K562 (cell line): ENCODE measurements around the gene PCBD1. TPM values are rescaled to one million over a fixed set of nuclear protein-coding genes. Genes with fewer than 3 reads are reported as not detected.

Experiments
- ATAC-seq: fragments of 200-7000 bp; cut with Tn5 transposase; 3 replicates; pipeline ENCODE4 v1.9.1; 2020; ENCODE audit warnings: moderate library complexity
- BruUV-seq: library from RNA; stranded (reverse); fragments of 400-500 nt; replicated peaks from 2 replicates; lab custom pipeline; 2021; lab: Mats Ljungman, UMichigan
- CTCF ChIA-PET: fragments of 300-600 bp; formaldehyde crosslinking; extraction: SDS; loops from one replicate; lab custom pipeline; 2021; ENCODE audit warnings: low intra/inter-chr PET ratio; lab: Yijun Ruan, JAX
- POLR2A ChIA-PET: fragments of 300-600, 350-650 bp; sonication (Branson Sonifier 250); formaldehyde crosslinking; extraction: SDS; loops from one replicate; lab custom pipeline; 2021; ENCODE audit warnings: antibody characterized with exemption, inconsistent platforms; lab: Yijun Ruan, JAX
- DNase-seq, 4 experiments: peaks; one replicate each; pipeline versions ENCODE4 v3.0.0 to v3.0.0-alpha.2; 2011 to 2018; ENCODE audit warnings: low spot score in 3 of 4, mixed read lengths in 3 of 4; ENCODE audit errors: extremely low read depth in 1 of 4
- FAIRE-seq: peaks from 2 replicates; lab custom pipeline; 2011; peaks lifted over from hg19 to GRCh38; lab: Jason Lieb, UNC
- H2AFZ ChIP-seq: 2 replicates; pipeline ENCODE4 v1.6.0; 2011; ENCODE audit warnings: low read depth, low read length, control low read depth, inconsistent platforms
- H3K27ac ChIP-seq: fragments of 200-600 bp; 3 replicates; pipeline ENCODE4 v1.8.0; 2011; ENCODE audit warnings: low read depth, mild to moderate bottlenecking, control low read depth, inconsistent platforms, low read length, moderate library complexity, mixed read lengths; ENCODE audit errors: extremely low read depth
- H3K27me3 ChIP-seq, 2 experiments: fragments of 300-600 bp in 1 of 2; 2 replicates in 1 of 2; 3 replicates in 1 of 2; pipeline versions ENCODE4 v1.6.0 to v1.8.0; 2011; ENCODE audit warnings: inconsistent platforms in 2 of 2, low read length in 2 of 2, mild to moderate bottlenecking in 1 of 2, mixed read lengths in 1 of 2, moderate library complexity in 1 of 2; ENCODE audit not compliant: control insufficient read depth in 2 of 2, insufficient read depth in 2 of 2
- H3K36me3 ChIP-seq: fragments of 300-600 bp; 3 replicates; pipeline ENCODE4 v1.8.0; 2011; ENCODE audit warnings: mild to moderate bottlenecking, low read length, inconsistent platforms; ENCODE audit not compliant: control insufficient read depth, insufficient read depth
- H3K4me1 ChIP-seq, 2 experiments: fragments of 200-600 bp in 1 of 2; replicated peaks in 1 of 2; 2 replicates in 1 of 2; 3 replicates in 1 of 2; pipeline versions ENCODE4 v1.5.1 to v1.8.0; 2011; ENCODE audit warnings: inconsistent platforms in 2 of 2, low read length in 2 of 2, mild to moderate bottlenecking in 1 of 2, mixed read lengths in 1 of 2, moderate library complexity in 1 of 2; ENCODE audit not compliant: control insufficient read depth in 2 of 2, insufficient read depth in 2 of 2
- H3K4me2 ChIP-seq: 2 replicates; pipeline ENCODE4 v1.6.1; 2011; ENCODE audit warnings: low read length, control low read depth, inconsistent platforms, mixed read lengths; ENCODE audit not compliant: insufficient read depth
- H3K4me3 ChIP-seq: fragments of 200-600 bp; sonication (generic), shearing (Covaris generic); 2 replicates; pipeline ENCODE4 v1.5.1; 2016; ENCODE audit warnings: control low read depth, inconsistent platforms
- H3K79me2 ChIP-seq: fragments of 200-600 bp; 3 replicates; pipeline ENCODE4 v1.8.0; 2011; ENCODE audit warnings: low read length, inconsistent platforms; ENCODE audit not compliant: control insufficient read depth, insufficient read depth
- H3K9ac ChIP-seq, 2 experiments: 2 replicates each; pipeline versions ENCODE4 v1.6.0 to v1.6.1; 2011; ENCODE audit warnings: low read depth in 2 of 2, low read length in 2 of 2, control low read depth in 1 of 2, inconsistent platforms in 1 of 2, mild to moderate bottlenecking in 1 of 2, mixed read lengths in 1 of 2; ENCODE audit not compliant: insufficient read depth in 1 of 2
- H3K9me1 ChIP-seq: one replicate; pipeline ENCODE4 v1.6.0; 2011; ENCODE audit warnings: inconsistent platforms, mild to moderate bottlenecking, low read length, moderate library complexity; ENCODE audit not compliant: control insufficient read depth, insufficient read depth
- H3K9me3 ChIP-seq: replicated peaks from 2 replicates; pipeline ENCODE4 v1.5.1; 2011; ENCODE audit warnings: low read depth, low read length, inconsistent platforms; ENCODE audit not compliant: control insufficient read depth, insufficient read depth
- H4K20me1 ChIP-seq: replicated peaks from 2 replicates; pipeline ENCODE4 v1.6.1; 2011; ENCODE audit warnings: low read length, inconsistent platforms, mixed read lengths; ENCODE audit not compliant: control insufficient read depth, insufficient read depth
- BRD9 ChIP-seq: fragments of 450-650 bp; IDR thresholded peaks from 2 replicates; pipeline ENCODE4 v1.6.1; 2018; ENCODE audit warnings: low read depth; ENCODE audit not compliant: partially characterized antibody
- ESRRA ChIP-seq: fragments of 450-650 bp; IDR thresholded peaks from 2 replicates; pipeline ENCODE4 v1.6.1; 2014; ENCODE audit warnings: low read depth, mild to moderate bottlenecking, moderate library complexity, borderline replicate concordance
- ETS2 ChIP-seq: IDR thresholded peaks from 2 replicates; pipeline ENCODE4 v1.6.1; 2016; ENCODE audit warnings: borderline replicate concordance, missing genetic modification characterization, mild to moderate bottlenecking, moderate library complexity, missing compliant biosample characterization; ENCODE audit not compliant: poor library complexity, severe bottlenecking
- HDGF ChIP-seq: fragments of 450-650 bp; IDR thresholded peaks from 2 replicates; pipeline ENCODE4 v1.6.1; 2016
- HIVEP1 ChIP-seq: fragments of 250-450 bp; sonication (Bioruptor Pico); IDR thresholded peaks from 2 replicates; pipeline ENCODE4 v1.4.0; 2020; ENCODE audit warnings: mild to moderate bottlenecking
- MCM7 ChIP-seq, 2 experiments: fragments of 450-650 bp; IDR thresholded peaks; 2 replicates each; pipeline ENCODE4 v1.6.1; 2016 to 2018
- MTF1 ChIP-seq: fragments of 250-450 bp; sonication (Bioruptor Pico); IDR thresholded peaks from 2 replicates; pipeline ENCODE4 v1.9.0; 2021; ENCODE audit warnings: moderate library complexity, mild to moderate bottlenecking, inconsistent platforms, borderline replicate concordance
- POU5F1 ChIP-seq: fragments of 150-350 bp; IDR thresholded peaks from 2 replicates; pipeline ENCODE4 v1.6.1; 2014; ENCODE audit warnings: borderline replicate concordance, low read length, low read depth, mild to moderate bottlenecking; ENCODE audit not compliant: partially characterized antibody
- SMARCA4 ChIP-seq: fragments of 450-650 bp; IDR thresholded peaks from 2 replicates; pipeline ENCODE4 v1.6.1; 2016
- SREBF1 ChIP-seq: fragments of 150-350 bp; IDR thresholded peaks from 2 replicates; pipeline ENCODE4 v1.6.1; 2014; ENCODE audit warnings: antibody characterized with exemption, low read depth, low read length, borderline replicate concordance
- ZBTB17 ChIP-seq: fragments of 450-650 bp; formaldehyde crosslinking; IDR thresholded peaks from 2 replicates; pipeline ENCODE4 v1.4.0; 2020; ENCODE audit warnings: mild to moderate bottlenecking
- ZNF175 ChIP-seq: fragments of 200-800 bp; sonication (Bioruptor generic); IDR thresholded peaks from 2 replicates; pipeline ENCODE4 v1.6.1; 2016; ENCODE audit warnings: low read depth, mild to moderate bottlenecking, missing genetic modification characterization, missing compliant biosample characterization
- ZNF217 ChIP-seq: sonication (generic); formaldehyde crosslinking; IDR thresholded peaks from 2 replicates; pipeline ENCODE4 v1.8.0; 2022; ENCODE audit warnings: mild to moderate bottlenecking, missing genetic modification reagents
- ZNF239 ChIP-seq: fragments of 250-450 bp; sonication (Bioruptor Pico); IDR thresholded peaks from 2 replicates; pipeline ENCODE4 v1.4.0; 2020; ENCODE audit warnings: mild to moderate bottlenecking
- ZNF561 ChIP-seq: fragments of 450-650 bp; formaldehyde crosslinking; conservative IDR thresholded peaks from 2 replicates; pipeline ENCODE4 v1.4.0; 2020; ENCODE audit warnings: mild to moderate bottlenecking, moderate library complexity
- WGBS: fragments of 100-300 bp; shearing (Covaris generic); methylation state at CpG from one replicate; pipeline ENCODE4 v1.1.6; 2016; ENCODE audit warnings: low coverage, mixed read lengths; ENCODE audit not compliant: insufficient coverage; ENCODE audit errors: missing lambda C conversion rate; 5-methylcytosine and 5-hydroxymethylcytosine counted together
- in situ Hi-C: fragments of 300-500 bp; cut with MboI; formaldehyde crosslinking; loops from 4 replicates; pipeline ENCODE4 v1.15.0; 2018; ENCODE audit warnings: inconsistent platforms, mixed read lengths
- intact Hi-C: fragments of 100-400 bp; cut with micrococcal nuclease; formaldehyde crosslinking; loops from 2 replicates; pipeline ENCODE4 v1.14.2; 2022
- polyA plus RNA-seq, 8 experiments: library from polyadenylated mRNA; depleted of rRNA in 4 of 8; stranded (reverse) in 5 of 8; unstranded in 3 of 8; fragments of >200 nt; fragmentation: Nextera tagmentation in 2 of 8; fragmentation: Illumina TruSeq in 1 of 8; extraction: Ambion mirVana in 2 of 8; extraction: Trizol in 1 of 8; gene quantifications; 2 replicates each; pipeline versions ENCODE4 v1.2.1 to v1.2.3, GENCODE V29; 2011 to 2014; ENCODE audit warnings: inconsistent platforms in 1 of 8, missing spikeins in 1 of 8
- total RNA-seq, 7 experiments: library from RNA; depleted of rRNA in 6 of 7; stranded (reverse); fragments of >200 nt in 6 of 7; fragmentation: Illumina TruSeq in 2 of 7; extraction: Trizol in 2 of 7; gene quantifications; 2 replicates each; pipeline versions ENCODE4 v1.2.1 to v1.2.3, GENCODE V29; 2011 to 2021; ENCODE audit warnings: low replicate concordance in 1 of 7
- TF ChIP-seq, protein P1 (sequence below): IDR thresholded peaks from 2 replicates; pipeline ENCODE4 v1.6.1; 2016; ENCODE audit warnings: missing genetic modification characterization, missing compliant biosample characterization
- TF ChIP-seq, protein P2 (sequence below): sonication (generic); formaldehyde crosslinking; IDR thresholded peaks from 2 replicates; pipeline ENCODE4 v1.8.0; 2022; ENCODE audit warnings: missing genetic modification reagents, mild to moderate bottlenecking, borderline replicate concordance
- TF ChIP-seq, protein P3 (sequence below): sonication (generic); formaldehyde crosslinking; IDR thresholded peaks from 2 replicates; pipeline ENCODE4 v1.8.1; 2023; ENCODE audit warnings: mild to moderate bottlenecking, missing genetic modification reagents

PCBD1 gene
- total and polyA plus RNA-seq, 9 of the 15 experiments (the other 6 are each of a cell fraction or from before 2014, with no cell fraction given): 14.6 to 109 (median 57.0) TPM

DNA sequence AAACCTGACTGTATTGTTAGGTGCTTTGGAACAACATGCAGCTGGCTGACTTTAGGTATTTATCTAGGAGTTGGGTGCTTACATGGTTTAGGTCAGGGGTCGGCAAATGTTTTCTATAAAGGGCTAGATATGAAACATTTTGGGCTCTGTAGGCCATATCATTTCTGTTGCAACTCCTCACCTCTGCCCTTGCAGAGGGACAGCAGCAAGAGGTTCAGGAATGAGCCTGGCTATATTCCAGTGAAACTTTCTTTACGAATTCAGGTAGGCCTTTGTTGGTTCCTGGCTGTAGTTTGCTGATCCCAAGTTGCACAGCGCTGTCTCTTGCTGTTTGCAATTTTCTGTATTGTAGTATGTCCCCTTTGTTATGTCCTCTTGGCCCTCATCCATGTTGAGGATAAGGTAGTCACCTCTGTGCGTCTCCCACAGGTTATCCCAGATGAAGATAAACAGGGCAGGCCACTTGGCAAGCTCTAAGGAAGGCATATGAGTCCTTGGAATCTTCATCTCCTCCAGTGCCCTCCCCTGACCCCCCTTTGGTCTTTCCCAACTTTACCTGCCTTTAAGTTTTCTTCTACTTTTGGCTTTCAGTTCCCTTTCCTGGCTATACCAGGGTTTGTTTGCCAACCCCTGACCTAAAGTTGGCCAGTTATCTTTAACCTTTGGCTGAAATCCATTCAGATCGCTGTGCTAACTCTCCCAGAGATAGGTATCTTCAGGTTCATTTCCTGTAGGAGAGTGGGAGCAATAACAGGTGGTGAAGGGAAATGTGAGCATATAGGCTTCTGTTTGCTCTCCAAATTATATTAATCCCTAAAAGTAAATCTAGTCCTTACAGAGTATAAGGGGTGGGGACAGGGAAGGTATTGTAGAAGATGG lies 36.5 kb downstream of the PCBD1 start:
- in situ Hi-C loops (no loop called here), intact Hi-C loops (no loop called here)
- Histone ChIP-seq H3K9me3 (no peaks in the 10 kb centered on the region), H3K4me2 (no peak overlapping the region), H3K27me3 (no peaks in the 10 kb centered on the region), H3K27ac (no peak overlapping the region), H3K36me3 (peaks cover 3% of the 10 kb centered on the region; the same call in 2 of the 3 replicates), H3K9ac (no peak overlapping the region), H3K79me2 (no peaks in the 10 kb centered on the region), H3K9me1 (no peaks in the 10 kb centered on the region), H4K20me1 (no peaks in the 10 kb centered on the region), H3K4me3 (no peak overlapping the region), H2AFZ (no peak overlapping the region), H3K4me1 (peaks cover 0 to 11% of the 10 kb centered on the region in 2 experiments; a peak in 2 of 5 replicates)
- DNase-seq (peak in 1 of 4 experiments; percentile 23), FAIRE-seq (no peak), ATAC-seq (no peak)
- WGBS: 28% methylated on average over 5 of the region's 5 CpGs
- ChIA-PET CTCF (no interaction called here), POLR2A (interaction anchor here (1.3 to 1.4 kb wide), 2 partner anchors 9 to 16 kb away, joined by 4 read pairs; no protein-coding TSS in a partner anchor)
- BruUV-seq: no TSS peak
- TF ChIP-seq, protein P1, sequence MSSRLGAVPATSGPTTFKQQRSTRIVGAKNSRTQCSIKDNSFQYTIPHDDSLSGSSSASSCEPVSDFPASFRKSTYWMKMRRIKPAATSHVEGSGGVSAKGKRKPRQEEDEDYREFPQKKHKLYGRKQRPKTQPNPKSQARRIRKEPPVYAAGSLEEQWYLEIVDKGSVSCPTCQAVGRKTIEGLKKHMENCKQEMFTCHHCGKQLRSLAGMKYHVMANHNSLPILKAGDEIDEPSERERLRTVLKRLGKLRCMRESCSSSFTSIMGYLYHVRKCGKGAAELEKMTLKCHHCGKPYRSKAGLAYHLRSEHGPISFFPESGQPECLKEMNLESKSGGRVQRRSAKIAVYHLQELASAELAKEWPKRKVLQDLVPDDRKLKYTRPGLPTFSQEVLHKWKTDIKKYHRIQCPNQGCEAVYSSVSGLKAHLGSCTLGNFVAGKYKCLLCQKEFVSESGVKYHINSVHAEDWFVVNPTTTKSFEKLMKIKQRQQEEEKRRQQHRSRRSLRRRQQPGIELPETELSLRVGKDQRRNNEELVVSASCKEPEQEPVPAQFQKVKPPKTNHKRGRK (tag): no peak
- TF ChIP-seq, protein P2, sequence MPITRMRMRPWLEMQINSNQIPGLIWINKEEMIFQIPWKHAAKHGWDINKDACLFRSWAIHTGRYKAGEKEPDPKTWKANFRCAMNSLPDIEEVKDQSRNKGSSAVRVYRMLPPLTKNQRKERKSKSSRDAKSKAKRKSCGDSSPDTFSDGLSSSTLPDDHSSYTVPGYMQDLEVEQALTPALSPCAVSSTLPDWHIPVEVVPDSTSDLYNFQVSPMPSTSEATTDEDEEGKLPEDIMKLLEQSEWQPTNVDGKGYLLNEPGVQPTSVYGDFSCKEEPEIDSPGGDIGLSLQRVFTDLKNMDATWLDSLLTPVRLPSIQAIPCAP (CRISPR knock-in tag): no peak
- TF ChIP-seq MCM7 (IDR thresholded peaks at IDR 0.05): no peak
- no peak for TF ChIP-seq SREBF1
- TF ChIP-seq HIVEP1 (CRISPR knock-in tag): no peak
- TF ChIP-seq ZNF239 (CRISPR knock-in tag): no peak
- no peak for TF ChIP-seq ZBTB17 (CRISPR knock-in tag)
- TF ChIP-seq SMARCA4: no peak
- no peak for TF ChIP-seq ZNF217
- TF ChIP-seq POU5F1: no peak
- no peak for TF ChIP-seq ZNF175 (CRISPR knock-in tag)
- no peak for TF ChIP-seq MTF1 (CRISPR knock-in tag)
- no peak for TF ChIP-seq ESRRA
- TF ChIP-seq ETS2 (tag): no peak
- TF ChIP-seq, protein P3, sequence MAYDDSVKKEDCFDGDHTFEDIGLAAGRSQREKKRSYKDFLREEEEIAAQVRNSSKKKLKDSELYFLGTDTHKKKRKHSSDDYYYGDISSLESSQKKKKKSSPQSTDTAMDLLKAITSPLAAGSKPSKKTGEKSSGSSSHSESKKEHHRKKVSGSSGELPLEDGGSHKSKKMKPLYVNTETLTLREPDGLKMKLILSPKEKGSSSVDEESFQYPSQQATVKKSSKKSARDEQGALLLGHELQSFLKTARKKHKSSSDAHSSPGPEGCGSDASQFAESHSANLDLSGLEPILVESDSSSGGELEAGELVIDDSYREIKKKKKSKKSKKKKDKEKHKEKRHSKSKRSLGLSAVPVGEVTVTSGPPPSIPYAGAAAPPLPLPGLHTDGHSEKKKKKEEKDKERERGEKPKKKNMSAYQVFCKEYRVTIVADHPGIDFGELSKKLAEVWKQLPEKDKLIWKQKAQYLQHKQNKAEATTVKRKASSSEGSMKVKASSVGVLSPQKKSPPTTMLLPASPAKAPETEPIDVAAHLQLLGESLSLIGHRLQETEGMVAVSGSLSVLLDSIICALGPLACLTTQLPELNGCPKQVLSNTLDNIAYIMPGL (CRISPR knock-in tag): no peak
- TF ChIP-seq HDGF: no peak
- TF ChIP-seq ZNF561 (CRISPR knock-in tag): no peak
- TF ChIP-seq BRD9: no peak
